Activated CD4-positive, alpha-beta T cell treated with anti-CD3 and anti-CD28 coated beads for 48 hours (primary cell): ENCODE data around the gene NUAK2.

Source experiments
- DNase-seq: peaks from one replicate; pipeline ENCODE4 v3.0.0-alpha.2; 2020

Gene NUAK2

GRCh38 chr1:205345761-205346160 lies 24.2 kb upstream of the NUAK2 start:
- DNase-seq: no peak

DNA sequence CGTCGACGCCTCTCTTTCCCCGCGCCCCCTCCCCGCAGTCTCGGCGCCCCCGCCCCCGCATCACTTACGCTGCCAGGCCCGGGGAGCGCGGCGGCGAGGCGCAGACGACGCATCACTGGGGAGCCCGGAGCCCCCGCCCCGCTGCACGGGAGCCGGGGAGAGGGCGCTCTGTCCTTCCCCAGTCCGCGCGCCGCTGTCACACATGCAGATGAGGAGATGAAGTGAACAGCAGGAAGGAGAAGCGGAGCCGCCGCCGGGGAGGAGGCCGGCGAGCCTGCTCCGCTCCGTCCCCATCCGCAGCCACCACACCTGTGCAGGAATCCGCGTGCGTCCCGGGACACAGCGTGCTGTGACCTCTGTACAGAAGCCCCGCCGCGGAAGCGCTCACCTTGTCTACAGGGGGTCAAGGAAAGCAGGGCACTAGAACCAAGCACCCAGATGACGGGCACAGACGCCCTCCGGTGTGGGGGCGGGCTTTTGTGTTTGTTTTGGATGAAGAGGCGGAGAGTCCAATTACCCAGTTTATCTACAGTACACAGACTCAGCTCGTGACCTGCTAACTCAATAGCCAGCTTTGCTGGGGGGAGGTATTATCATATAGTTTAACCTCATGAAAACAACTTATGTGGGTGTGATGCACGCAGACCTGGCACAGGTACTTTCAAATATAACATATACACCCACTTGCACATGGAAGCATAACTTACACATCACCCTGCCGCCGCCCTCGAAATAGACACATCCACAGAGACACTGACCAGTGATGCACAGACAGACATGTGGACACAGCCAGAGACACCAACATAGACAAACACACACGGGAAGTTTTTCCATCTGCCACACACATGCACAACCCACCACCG lies 22.8 kb upstream of the NUAK2 start:
- DNase-seq: peak; percentile 49

DNA sequence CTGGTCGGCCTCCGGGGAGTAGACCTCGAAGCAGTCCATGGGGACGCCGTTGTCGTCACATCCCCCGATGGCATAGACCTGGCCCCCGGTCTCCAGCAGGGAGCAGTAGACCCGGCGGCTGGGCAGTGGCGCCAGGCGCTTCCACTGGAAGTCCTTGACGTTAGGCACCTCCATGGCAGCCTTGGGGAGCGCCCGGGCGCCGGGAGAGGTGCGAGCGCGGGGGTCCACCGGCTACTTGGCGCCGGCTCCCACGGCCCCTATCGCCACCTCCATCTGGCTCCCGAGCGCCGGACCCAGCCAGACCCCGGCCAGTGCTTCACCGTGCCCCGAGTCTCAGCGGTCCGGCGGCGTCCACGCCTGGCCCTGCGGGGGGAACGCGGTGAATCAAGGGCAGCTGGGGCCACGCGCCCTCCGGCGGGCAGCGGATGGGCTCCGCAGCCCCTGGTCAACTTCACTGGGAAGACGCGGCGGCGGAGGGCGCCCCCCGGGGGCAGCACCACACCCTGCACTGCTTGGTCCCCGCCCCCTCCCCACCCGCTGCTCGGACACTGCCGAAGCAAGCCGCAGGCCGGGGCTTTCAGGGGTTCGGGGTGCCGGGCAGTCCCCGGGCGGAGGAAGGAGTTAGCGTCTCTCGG lies 22.0 kb upstream of the NUAK2 start:
- peak; percentile 51 for DNase-seq

GRCh38 chr1:205342986-205343385 lies 21.4 kb upstream of the NUAK2 start:
- no peak for DNase-seq

- no peak for DNase-seq
Observed at GRCh38 chr1:205340676-205341075, 19.1 kb upstream of the NUAK2 start.

- DNase-seq: no peak
Observed at GRCh38 chr1:205339717-205340116, 18.2 kb upstream of the NUAK2 start.

- DNase-seq: no peak
Observed at GRCh38 chr1:205339197-205339702, 17.7 kb upstream of the NUAK2 start.

GRCh38 chr1:205338011-205338410 lies 16.5 kb upstream of the NUAK2 start:
- no peak for DNase-seq

DNA sequence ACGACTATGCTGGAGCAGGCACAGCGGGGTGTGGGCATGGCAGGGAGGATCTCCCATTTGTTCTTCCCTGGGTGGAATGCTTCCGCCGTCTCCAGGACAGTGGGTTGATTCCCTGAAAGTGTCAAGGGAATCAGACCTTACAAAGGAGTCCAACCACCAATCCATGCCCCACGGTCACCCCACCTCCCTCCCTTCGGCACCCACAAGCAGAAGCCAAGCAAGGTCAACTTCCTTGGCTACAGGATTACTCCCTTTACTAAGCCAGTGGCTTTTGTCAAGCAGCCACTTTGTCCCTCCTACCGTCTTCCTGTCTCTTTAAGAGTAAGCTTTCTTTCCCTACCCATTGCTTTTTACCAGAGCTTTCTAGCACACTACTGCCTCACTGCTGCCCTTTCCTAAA lies 15.9 kb upstream of the NUAK2 start:
- no peak for DNase-seq

DNA sequence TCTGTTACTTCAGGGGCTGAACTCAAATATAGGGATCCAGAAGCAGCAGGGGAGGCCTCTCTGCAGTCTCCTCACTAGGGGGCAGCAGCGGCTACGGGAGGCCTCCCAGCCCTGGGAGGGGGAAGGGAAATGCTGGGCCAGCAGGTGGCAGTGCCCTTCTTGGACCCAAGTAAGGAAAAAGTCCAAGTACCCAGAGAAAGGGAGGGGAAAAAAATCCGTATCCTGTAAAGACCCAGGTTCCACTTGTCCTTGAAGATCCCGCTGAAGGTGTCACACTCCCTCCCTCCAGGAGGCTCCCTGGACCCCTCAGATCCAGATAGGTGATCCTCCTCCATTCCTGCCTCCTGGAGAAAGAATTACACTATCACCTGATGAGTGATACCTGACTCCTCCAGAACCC lies 14.1 kb upstream of the NUAK2 start:
- DNase-seq: peak; percentile 88

DNA sequence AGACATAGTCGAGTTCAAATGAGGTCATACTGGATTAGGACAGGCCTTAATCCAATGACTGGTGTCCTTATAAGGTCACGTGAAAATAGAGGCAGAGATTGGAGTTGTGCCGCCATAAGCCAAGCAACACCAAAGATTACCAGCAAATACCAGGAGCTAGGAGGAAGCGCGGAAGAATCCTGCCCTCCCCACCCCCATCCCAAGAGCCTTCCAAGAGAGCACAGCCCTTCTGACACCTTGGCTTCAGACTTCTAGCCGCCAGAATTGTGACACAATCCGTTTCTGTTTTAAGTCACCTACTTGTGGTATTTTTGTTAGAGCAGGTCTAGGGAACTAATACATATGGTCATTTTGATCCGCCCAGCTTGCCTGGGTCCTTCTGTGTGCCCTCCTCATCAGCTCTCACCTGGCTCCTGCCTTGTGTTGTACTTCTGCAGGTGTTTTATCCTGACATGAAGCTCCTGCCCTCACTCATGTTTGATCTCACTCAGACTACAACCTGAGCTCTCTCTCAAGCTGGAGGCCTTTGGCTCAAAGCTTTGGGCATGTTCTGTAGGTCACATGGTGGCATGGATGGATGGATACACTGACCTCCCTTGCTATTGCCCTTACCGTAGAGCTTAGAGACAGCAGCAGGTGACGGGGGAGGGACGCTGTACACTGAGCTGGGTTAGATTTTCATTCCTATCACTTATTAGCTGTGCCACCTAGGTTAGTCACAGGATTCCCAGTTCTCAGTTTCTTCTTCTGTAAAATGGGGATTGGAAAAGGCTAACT lies 10.7 kb upstream of the NUAK2 start:
- no peak for DNase-seq

DNA sequence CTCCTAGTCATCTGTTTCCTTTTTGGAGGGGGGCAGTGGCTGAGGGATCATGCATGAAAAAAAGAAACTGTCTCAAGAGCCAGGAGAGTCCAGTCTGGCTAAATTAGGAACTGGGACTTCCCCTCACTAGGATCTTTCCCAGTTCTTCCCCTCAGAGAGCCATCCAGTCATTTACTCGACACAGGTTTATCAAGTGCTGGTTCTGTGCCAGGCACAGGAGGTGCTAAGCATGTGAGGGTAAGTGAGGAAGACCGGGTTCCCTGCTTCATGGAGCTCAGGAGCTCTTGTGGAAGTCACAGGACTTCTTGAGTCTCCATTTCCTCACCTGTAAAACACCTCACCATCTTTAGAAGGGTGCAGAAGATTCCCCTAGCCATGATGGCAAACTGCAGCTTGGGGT lies 8.6 kb upstream of the NUAK2 start:
- no peak for DNase-seq

DNA sequence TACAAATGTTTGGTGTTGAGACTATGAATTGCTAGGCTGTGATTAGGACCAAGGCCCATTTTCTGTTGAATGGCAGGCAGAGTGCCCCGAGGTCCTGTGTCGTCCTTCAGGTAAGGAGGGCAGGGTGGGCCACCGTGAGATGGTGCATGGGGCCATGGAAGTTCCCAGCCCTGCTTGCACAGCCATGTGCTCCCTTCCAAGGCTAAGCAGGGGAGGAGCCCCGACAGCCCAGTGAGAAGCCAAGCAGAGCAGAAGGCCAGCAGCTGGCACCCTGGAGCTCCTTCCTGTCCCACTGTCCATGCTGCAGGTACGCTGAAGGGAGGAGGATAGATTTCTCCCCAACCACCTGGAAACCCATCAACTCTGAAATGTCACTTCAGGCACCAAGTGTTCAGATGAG lies 8.2 kb upstream of the NUAK2 start:
- no peak for DNase-seq

GRCh38 chr1:205328476-205328875 lies 6.9 kb upstream of the NUAK2 start:
- DNase-seq: no peak

GRCh38 chr1:205326812-205327466 lies 5.4 kb upstream of the NUAK2 start:
- DNase-seq: no peak

GRCh38 chr1:205325334-205325884 lies 3.9 kb upstream of the NUAK2 start:
- DNase-seq: peak; percentile 61

GRCh38 chr1:205324781-205325180 lies 3.2 kb upstream of the NUAK2 start:
- DNase-seq: no peak

DNA sequence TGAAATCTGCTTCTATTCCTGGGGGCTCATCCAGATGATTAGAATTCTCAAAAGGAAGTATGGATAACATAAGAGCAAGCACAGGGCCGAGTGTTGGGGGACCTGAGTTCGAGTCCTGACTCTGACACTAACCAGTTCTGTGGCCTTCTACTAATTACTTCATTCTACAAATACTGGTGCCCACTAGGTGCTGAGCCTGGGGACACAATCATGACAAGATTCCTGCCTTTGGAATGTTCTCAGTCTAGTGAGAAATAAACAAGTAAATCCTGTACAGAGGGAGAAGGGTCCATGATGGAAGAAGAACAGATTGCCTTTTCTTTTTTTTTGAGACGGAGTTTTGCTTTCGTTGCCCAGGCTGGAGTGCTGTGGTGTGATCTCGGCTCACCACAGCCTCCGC lies 2.2 kb upstream of the NUAK2 start:
- no peak for DNase-seq

- DNase-seq: no peak
Observed at GRCh38 chr1:205321959-205322283, 376 bp upstream of the NUAK2 start.

- DNase-seq: peak; percentile 40
Observed at GRCh38 chr1:205319081-205320018, 2.2 kb downstream of the NUAK2 start.

GRCh38 chr1:205318231-205318991 lies 3.1 kb downstream of the NUAK2 start:
- no peak for DNase-seq
